ENCODE data around the gene C10orf53. TPM values are rescaled to one million over a fixed set of nuclear protein-coding genes. Genes with fewer than 3 reads are reported as not detected.
A peak's percentile ranks its signal among the peaks of the same experiment; 100 is the strongest.

C10orf53 gene
- polyA plus RNA-seq, 2 of the 4 experiments (the other 2 are of a cell fraction) = not detected

- Histone ChIP-seq H3K4me3 (no peak overlapping the region), H3K27ac (no peak overlapping the region), H3K4me2 (no peak overlapping the region), H3K4me1 (no peaks in the 10 kb centered on the region), H3K9me3 (no peaks in the 10 kb centered on the region)
- DNase-seq (ENCODE audit: low read depth in 1 of 2, low spot score in 1 of 2) = no peak
- CTCF ChIA-PET = interaction anchor here (1.0 kb wide), 1 partner anchor 9 kb away, joined by 4 read pairs; no protein-coding TSS in a partner anchor
- TF ChIP-seq HDAC2 (IDR thresholded peaks at IDR 0.05) = no peak
- TF ChIP-seq HEYL (CRISPR knock-in tag; IDR thresholded peaks at IDR 0.05) = no peak
- no peak for TF ChIP-seq EP300 (IDR thresholded peaks at IDR 0.05)
- no peak for TF ChIP-seq PBX3 (IDR thresholded peaks at IDR 0.05)
- no peak for TF ChIP-seq ELK1 (IDR thresholded peaks at IDR 0.05; ENCODE audit: low read depth, low read length)
- TF ChIP-seq USF2 (IDR thresholded peaks at IDR 0.05) = no peak
- TF ChIP-seq POLR2AphosphoS2 (conservative IDR thresholded peaks at IDR 0.05; ENCODE audit: low read length) = no peak
- TF ChIP-seq RNF2 (IDR thresholded peaks at IDR 0.05; ENCODE audit: borderline replicate concordance, low read depth) = no peak
- no peak for TF ChIP-seq ZFP36 (IDR thresholded peaks at IDR 0.05; ENCODE audit: borderline replicate concordance, partially characterized antibody)
- no peak for TF ChIP-seq HOXB5 (CRISPR knock-in tag; IDR thresholded peaks at IDR 0.05)
- TF ChIP-seq BCL3 (IDR thresholded peaks at IDR 0.05) = no peak
- no peak for TF ChIP-seq PHF8 (IDR thresholded peaks at IDR 0.05; ENCODE audit: borderline replicate concordance, low read depth)
- TF ChIP-seq REST (IDR thresholded peaks at IDR 0.05) = no peak
- TF ChIP-seq HMGXB4 (CRISPR knock-in tag; IDR thresholded peaks at IDR 0.05; ENCODE audit: borderline replicate concordance) = no peak
- no peak for TF ChIP-seq ATOH8 (CRISPR knock-in tag; IDR thresholded peaks at IDR 0.05; ENCODE audit: low read depth)
- TF ChIP-seq RFX5 (IDR thresholded peaks at IDR 0.05) = no peak
- TF ChIP-seq CHD4 (IDR thresholded peaks at IDR 0.05; ENCODE audit: borderline replicate concordance) = no peak
- TF ChIP-seq TFCP2L1 (CRISPR knock-in tag; IDR thresholded peaks at IDR 0.05) = no peak
- TF ChIP-seq KDM5A (IDR thresholded peaks at IDR 0.05) = no peak
- no peak for TF ChIP-seq FOXS1 (CRISPR knock-in tag; IDR thresholded peaks at IDR 0.05)
- no peak for FAIRE-seq
- ATAC-seq = peak in 1 of 2 experiments; percentile 55; a peak in 3 of 6 replicates
- POLR2A ChIA-PET = no interaction called here
- 43% methylated on average over 9 of the region's 13 CpGs for WGBS (ENCODE audit: missing lambda C conversion rate)
Observed at GRCh38 chr10:49744924-49745605, 65.6 kb downstream of the C10orf53 start.

Measured in A549 (cell line).